KOPT-K1 (cell line): ENCODE measurements around the gene WDR91.
A peak's percentile ranks its signal among the peaks of the same experiment; 100 is the strongest.
"Not testable (repeated sequence)": the region's sequence is repeated elsewhere in the genome, so short reads cannot be mapped to it uniquely, and the experiment has no call there.

ENCODE experiments used
- H3K27ac ChIP-seq: fragments of 200-600 bp; sonication (generic); 2 replicates; pipeline ENCODE4 v1.5.1; 2016; ENCODE audit warnings: antibody characterized with exemption, mild to moderate bottlenecking, low read depth, low read length; ENCODE audit not compliant: poor library complexity, severe bottlenecking
- H3K36me3 ChIP-seq: fragments of 200-600 bp; sonication (generic); 2 replicates; pipeline ENCODE4 v1.5.1; 2017; ENCODE audit warnings: antibody characterized with exemption, mild to moderate bottlenecking, low read length, moderate library complexity; ENCODE audit not compliant: insufficient read depth
- H3K9me3 ChIP-seq: fragments of 200-600 bp; sonication (generic); 2 replicates; pipeline ENCODE4 v1.5.1; 2017; ENCODE audit warnings: antibody characterized with exemption, low read length, mild to moderate bottlenecking; ENCODE audit not compliant: insufficient read depth, poor library complexity, severe bottlenecking

WDR91 gene

GRCh38 chr7:135213831-135214230 lies 2.5 kb upstream of the WDR91 start:
- H3K9me3 ChIP-seq = no peaks in the 10 kb centered on the region

GRCh38 chr7:135211946-135212685 lies 790 bp upstream of the WDR91 start:
- H3K27ac ChIP-seq = peak overlapping the region; percentile 47
- not testable (repeated sequence) for H3K9me3 ChIP-seq, H3K36me3 ChIP-seq

More at GRCh38 chr7:135213831-135214230, 2.5 kb upstream of the WDR91 start:
- Histone ChIP-seq H3K36me3 (no peaks in the 10 kb centered on the region), H3K27ac (no peak overlapping the region)

- H3K9me3 ChIP-seq = no peaks in the 10 kb centered on the region
- no peaks in the 10 kb centered on the region for H3K36me3 ChIP-seq
- H3K27ac ChIP-seq = peak overlapping the region; percentile 40
Measured at GRCh38 chr7:135210888-135211178, 493 bp downstream of the WDR91 start.

- H3K9me3 ChIP-seq = no peaks in the 10 kb centered on the region
- H3K27ac ChIP-seq = no peak overlapping the region
- H3K36me3 ChIP-seq = 0 out of 2 replicates have a peak, but pooled peaks cover 6% of the 10 kb centered on the region
Measured at GRCh38 chr7:135209225-135209834, 2.0 kb downstream of the WDR91 start.

GRCh38 chr7:135208102-135208793 lies 3.1 kb downstream of the WDR91 start:
- 0 out of 2 replicates have a peak, but pooled peaks cover 15% of the 10 kb centered on the region for H3K36me3 ChIP-seq
- no peak overlapping the region for H3K27ac ChIP-seq
- no peaks in the 10 kb centered on the region for H3K9me3 ChIP-seq

GRCh38 chr7:135207406-135208101 lies 3.8 kb downstream of the WDR91 start:
- no peak overlapping the region for H3K27ac ChIP-seq
- 0 out of 2 replicates have a peak, but pooled peaks cover 15% of the 10 kb centered on the region for H3K36me3 ChIP-seq
- H3K9me3 ChIP-seq = no peaks in the 10 kb centered on the region

GRCh38 chr7:135206941-135207391 lies 4.4 kb downstream of the WDR91 start:
- no peaks in the 10 kb centered on the region for H3K9me3 ChIP-seq
- H3K36me3 ChIP-seq = peaks cover 19% of the 10 kb centered on the region; the same call in 1 of the 2 replicates
- no peak overlapping the region for H3K27ac ChIP-seq

- H3K9me3 ChIP-seq = no peaks in the 10 kb centered on the region
- H3K36me3 ChIP-seq = peaks cover 30% of the 10 kb centered on the region; the same call in 1 of the 2 replicates
- no peak overlapping the region for H3K27ac ChIP-seq
Measured at GRCh38 chr7:135205850-135206249, 5.5 kb downstream of the WDR91 start.

GRCh38 chr7:135204876-135205275 lies 6.5 kb downstream of the WDR91 start:
- peaks cover 37% of the 10 kb centered on the region; the same call in 1 of the 2 replicates for H3K36me3 ChIP-seq
- no peak overlapping the region for H3K27ac ChIP-seq
- H3K9me3 ChIP-seq = no peaks in the 10 kb centered on the region

DNA sequence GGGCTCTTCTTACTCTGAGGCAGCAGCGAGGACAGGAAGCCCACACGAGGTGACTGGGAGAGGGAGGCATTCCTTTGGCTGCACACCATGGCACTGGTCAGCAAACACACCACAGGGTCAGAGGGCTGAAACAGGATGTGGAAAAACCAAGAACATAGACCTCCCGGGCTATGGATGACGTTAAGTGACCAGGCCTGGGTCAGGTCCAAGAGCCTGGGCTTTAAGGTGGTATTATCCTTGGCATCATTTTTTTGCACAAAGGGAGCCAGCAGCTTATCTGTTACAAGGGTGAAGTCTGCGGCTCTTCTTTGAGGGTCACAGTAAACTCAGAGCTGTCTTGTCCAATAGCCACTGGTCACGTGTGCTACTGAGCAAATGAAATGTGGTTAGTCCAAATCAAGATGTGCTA lies 7.0 kb downstream of the WDR91 start:
- H3K36me3 ChIP-seq = peaks cover 37% of the 10 kb centered on the region; the same call in 1 of the 2 replicates
- H3K27ac ChIP-seq = no peak overlapping the region
- H3K9me3 ChIP-seq = no peaks in the 10 kb centered on the region

DNA sequence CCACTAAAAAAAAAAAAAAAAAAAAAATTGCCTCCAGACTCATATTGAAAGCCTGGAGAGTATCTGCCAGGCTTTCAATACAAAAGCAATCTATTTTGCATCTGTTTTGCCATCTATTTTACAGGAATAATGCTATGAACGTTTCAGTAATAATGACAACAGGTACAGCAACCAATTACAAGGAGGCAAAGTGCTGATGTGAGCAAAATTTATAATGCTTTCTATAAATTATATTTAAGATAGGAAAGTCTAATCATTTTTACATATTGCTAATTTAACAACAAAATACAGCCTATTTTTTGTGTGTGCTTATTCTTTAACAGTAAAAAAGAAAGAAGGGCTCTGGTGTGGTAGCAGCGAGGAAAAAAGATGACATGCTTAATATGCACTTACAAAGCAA lies 10.0 kb downstream of the WDR91 start:
- no peaks in the 10 kb centered on the region for H3K9me3 ChIP-seq
- H3K27ac ChIP-seq = no peak overlapping the region
- peaks cover 53% of the 10 kb centered on the region; the same call in 1 of the 2 replicates for H3K36me3 ChIP-seq

- no peaks in the 10 kb centered on the region for H3K9me3 ChIP-seq
- H3K36me3 ChIP-seq = peaks cover 57% of the 10 kb centered on the region; the same call in 1 of the 2 replicates
- H3K27ac ChIP-seq = no peak overlapping the region
Measured at GRCh38 chr7:135200821-135201331, 10.4 kb downstream of the WDR91 start.

DNA sequence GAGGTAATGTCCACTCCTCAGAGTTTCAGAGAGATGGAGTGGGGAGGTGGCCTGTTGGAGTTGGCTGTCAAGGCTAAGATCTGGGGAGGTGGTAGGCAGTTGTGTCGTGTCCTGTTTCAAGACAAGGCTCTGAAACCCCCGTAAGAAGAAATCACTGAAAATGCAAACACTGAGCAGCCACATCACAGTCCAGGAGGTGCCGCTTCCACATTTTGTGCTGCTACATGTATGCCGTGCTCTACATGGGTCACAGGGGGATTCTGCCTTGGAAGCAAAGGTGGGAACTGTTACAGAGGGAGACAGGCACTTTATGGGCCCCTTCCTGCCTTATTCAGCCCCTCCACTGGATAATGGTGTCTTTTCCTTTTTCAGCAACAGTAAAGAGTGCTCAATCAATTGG lies 11.9 kb downstream of the WDR91 start:
- no peaks in the 10 kb centered on the region for H3K9me3 ChIP-seq
- H3K27ac ChIP-seq = no peak overlapping the region
- peaks cover 53% of the 10 kb centered on the region; the same call in 1 of the 2 replicates for H3K36me3 ChIP-seq

DNA sequence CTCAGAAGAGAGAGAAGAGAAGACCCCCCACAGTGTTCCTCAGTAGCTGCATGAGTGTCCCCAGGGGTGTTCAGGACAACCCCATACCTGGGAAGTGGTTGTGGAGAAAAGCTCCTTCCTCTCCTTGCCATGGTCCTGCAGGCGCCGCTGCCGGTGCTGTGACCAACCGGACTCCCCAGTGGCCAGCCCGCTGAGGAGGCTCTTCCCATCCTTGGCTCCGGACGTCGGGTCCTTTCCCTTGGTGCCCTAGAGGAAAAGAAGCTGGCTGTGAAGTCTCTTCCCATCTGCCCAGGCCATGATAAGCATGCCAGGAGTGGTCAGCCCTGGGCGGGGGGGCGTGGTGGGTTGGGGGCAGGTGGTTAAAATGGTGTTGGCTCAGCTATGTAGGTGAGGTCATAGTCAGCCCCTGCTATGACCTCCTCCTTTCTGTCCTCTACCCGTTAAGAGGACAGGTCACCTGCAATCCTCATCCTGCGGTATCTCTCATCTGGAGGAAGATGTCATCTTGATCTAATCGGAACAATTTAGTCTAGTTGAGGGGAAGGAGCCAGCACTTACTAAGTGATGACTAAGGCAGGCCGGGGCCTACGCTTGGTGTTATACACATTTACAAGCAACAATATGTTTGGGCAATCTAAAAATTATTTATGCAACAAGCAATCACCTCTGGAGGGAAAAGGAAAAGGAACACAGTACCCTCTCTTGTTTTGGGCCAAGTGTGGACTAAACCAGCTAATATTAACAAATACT lies 13.2 kb downstream of the WDR91 start:
- Histone ChIP-seq H3K9me3 (no peaks in the 10 kb centered on the region), H3K36me3 (peaks cover 54% of the 10 kb centered on the region; the same call in 1 of the 2 replicates), H3K27ac (no peak overlapping the region)
